K562 (cell line): ENCODE measurements around the gene ELK1. TPM values are rescaled to one million over a fixed set of nuclear protein-coding genes. Genes with fewer than 3 reads are reported as not detected.

ENCODE experiments used
- ATAC-seq: fragments of 200-7000 bp; cut with Tn5 transposase; 3 replicates; pipeline ENCODE4 v1.9.1; 2020; ENCODE audit warnings: moderate library complexity
- BruUV-seq: library from RNA; stranded (reverse); fragments of 400-500 nt; replicated peaks from 2 replicates; lab custom pipeline; 2021; lab: Mats Ljungman, UMichigan
- CTCF ChIA-PET: fragments of 300-600 bp; formaldehyde crosslinking; extraction: SDS; loops from one replicate; lab custom pipeline; 2021; ENCODE audit warnings: low intra/inter-chr PET ratio; lab: Yijun Ruan, JAX
- POLR2A ChIA-PET: fragments of 300-600, 350-650 bp; sonication (Branson Sonifier 250); formaldehyde crosslinking; extraction: SDS; loops from one replicate; lab custom pipeline; 2021; ENCODE audit warnings: antibody characterized with exemption, inconsistent platforms; lab: Yijun Ruan, JAX
- DNase-seq, 4 experiments: peaks; one replicate each; pipeline versions ENCODE4 v3.0.0 to v3.0.0-alpha.2; 2011 to 2018; ENCODE audit warnings: low spot score in 3 of 4, mixed read lengths in 3 of 4; ENCODE audit errors: extremely low read depth in 1 of 4
- FAIRE-seq: peaks from 2 replicates; lab custom pipeline; 2011; peaks lifted over from hg19 to GRCh38; lab: Jason Lieb, UNC
- H2AFZ ChIP-seq: 2 replicates; pipeline ENCODE4 v1.6.0; 2011; ENCODE audit warnings: low read depth, low read length, control low read depth, inconsistent platforms
- H3K27ac ChIP-seq: fragments of 200-600 bp; 3 replicates; pipeline ENCODE4 v1.8.0; 2011; ENCODE audit warnings: low read depth, mild to moderate bottlenecking, control low read depth, inconsistent platforms, low read length, moderate library complexity, mixed read lengths; ENCODE audit errors: extremely low read depth
- H3K27me3 ChIP-seq, 2 experiments: fragments of 300-600 bp in 1 of 2; 2 replicates in 1 of 2; 3 replicates in 1 of 2; pipeline versions ENCODE4 v1.6.0 to v1.8.0; 2011; ENCODE audit warnings: inconsistent platforms in 2 of 2, low read length in 2 of 2, mild to moderate bottlenecking in 1 of 2, mixed read lengths in 1 of 2, moderate library complexity in 1 of 2; ENCODE audit not compliant: control insufficient read depth in 2 of 2, insufficient read depth in 2 of 2
- H3K36me3 ChIP-seq: fragments of 300-600 bp; 3 replicates; pipeline ENCODE4 v1.8.0; 2011; ENCODE audit warnings: mild to moderate bottlenecking, low read length, inconsistent platforms; ENCODE audit not compliant: control insufficient read depth, insufficient read depth
- H3K4me1 ChIP-seq, 2 experiments: fragments of 200-600 bp in 1 of 2; replicated peaks in 1 of 2; 2 replicates in 1 of 2; 3 replicates in 1 of 2; pipeline versions ENCODE4 v1.5.1 to v1.8.0; 2011; ENCODE audit warnings: inconsistent platforms in 2 of 2, low read length in 2 of 2, mild to moderate bottlenecking in 1 of 2, mixed read lengths in 1 of 2, moderate library complexity in 1 of 2; ENCODE audit not compliant: control insufficient read depth in 2 of 2, insufficient read depth in 2 of 2
- H3K4me2 ChIP-seq: 2 replicates; pipeline ENCODE4 v1.6.1; 2011; ENCODE audit warnings: low read length, control low read depth, inconsistent platforms, mixed read lengths; ENCODE audit not compliant: insufficient read depth
- H3K4me3 ChIP-seq: fragments of 200-600 bp; sonication (generic), shearing (Covaris generic); 2 replicates; pipeline ENCODE4 v1.5.1; 2016; ENCODE audit warnings: control low read depth, inconsistent platforms
- H3K79me2 ChIP-seq: fragments of 200-600 bp; 3 replicates; pipeline ENCODE4 v1.8.0; 2011; ENCODE audit warnings: low read length, inconsistent platforms; ENCODE audit not compliant: control insufficient read depth, insufficient read depth
- H3K9ac ChIP-seq, 2 experiments: 2 replicates each; pipeline versions ENCODE4 v1.6.0 to v1.6.1; 2011; ENCODE audit warnings: low read depth in 2 of 2, low read length in 2 of 2, control low read depth in 1 of 2, inconsistent platforms in 1 of 2, mild to moderate bottlenecking in 1 of 2, mixed read lengths in 1 of 2; ENCODE audit not compliant: insufficient read depth in 1 of 2
- H3K9me1 ChIP-seq: one replicate; pipeline ENCODE4 v1.6.0; 2011; ENCODE audit warnings: inconsistent platforms, mild to moderate bottlenecking, low read length, moderate library complexity; ENCODE audit not compliant: control insufficient read depth, insufficient read depth
- H3K9me3 ChIP-seq: replicated peaks from 2 replicates; pipeline ENCODE4 v1.5.1; 2011; ENCODE audit warnings: low read depth, low read length, inconsistent platforms; ENCODE audit not compliant: control insufficient read depth, insufficient read depth
- H4K20me1 ChIP-seq: replicated peaks from 2 replicates; pipeline ENCODE4 v1.6.1; 2011; ENCODE audit warnings: low read length, inconsistent platforms, mixed read lengths; ENCODE audit not compliant: control insufficient read depth, insufficient read depth
- BHLHE40 ChIP-seq: IDR thresholded peaks from 2 replicates; pipeline ENCODE4 v1.6.1; 2011; ENCODE audit warnings: low read length, improper control_type of control experiment
- E4F1 ChIP-seq: fragments of 250-450 bp; sonication (Bioruptor Pico); IDR thresholded peaks from 2 replicates; pipeline ENCODE4 v1.5.0; 2021; ENCODE audit warnings: mild to moderate bottlenecking, borderline replicate concordance
- EGR1 ChIP-seq: fragments of 450-650 bp; conservative IDR thresholded peaks from 2 replicates; pipeline ENCODE4 v1.6.1; 2017; ENCODE audit warnings: mild to moderate bottlenecking
- MNT ChIP-seq, 2 experiments: fragments of 450-650 bp; conservative IDR thresholded peaks; 2 replicates each; pipeline ENCODE4 v1.6.1; 2017; ENCODE audit warnings: mild to moderate bottlenecking in 2 of 2, moderate library complexity in 2 of 2
- PHF8 ChIP-seq: fragments of 200-600 bp; sonication (generic); IDR thresholded peaks from 2 replicates; pipeline ENCODE4 v1.6.1; 2012; ENCODE audit warnings: mixed run types, mild to moderate bottlenecking, inconsistent platforms, low read length, moderate library complexity, borderline replicate concordance
- PRDM10 ChIP-seq: fragments of 450-650 bp; IDR thresholded peaks from 2 replicates; pipeline ENCODE4 v1.6.1; 2018; ENCODE audit not compliant: partially characterized antibody
- PRMT5 ChIP-seq: sonication (generic); formaldehyde crosslinking; IDR thresholded peaks from 2 replicates; pipeline ENCODE4 v1.5.0; 2020; ENCODE audit warnings: missing genetic modification reagents
- RBBP5 ChIP-seq: fragments of 200-600 bp; sonication (generic); IDR thresholded peaks from 2 replicates; pipeline ENCODE4 v1.6.1; 2012; ENCODE audit warnings: borderline replicate concordance, mild to moderate bottlenecking, low read length, control low read depth, inconsistent platforms; ENCODE audit not compliant: insufficient read depth, poor library complexity, severe bottlenecking
- ZEB2 ChIP-seq: fragments of 450-650 bp; IDR thresholded peaks from 2 replicates; pipeline ENCODE4 v1.6.1; 2016
- ZNF224 ChIP-seq: sonication (generic); formaldehyde crosslinking; IDR thresholded peaks from 2 replicates; pipeline ENCODE4 v1.8.0; 2022; ENCODE audit warnings: mild to moderate bottlenecking, missing genetic modification reagents
- ZNF766 ChIP-seq: fragments of 200-800 bp; sonication (Bioruptor generic); conservative IDR thresholded peaks from 2 replicates; pipeline ENCODE4 v1.6.1; 2016; ENCODE audit warnings: missing genetic modification characterization, missing compliant biosample characterization
- WGBS: fragments of 100-300 bp; shearing (Covaris generic); methylation state at CpG from one replicate; pipeline ENCODE4 v1.1.6; 2016; ENCODE audit warnings: low coverage, mixed read lengths; ENCODE audit not compliant: insufficient coverage; ENCODE audit errors: missing lambda C conversion rate; 5-methylcytosine and 5-hydroxymethylcytosine counted together
- in situ Hi-C: fragments of 300-500 bp; cut with MboI; formaldehyde crosslinking; loops from 4 replicates; pipeline ENCODE4 v1.15.0; 2018; ENCODE audit warnings: inconsistent platforms, mixed read lengths
- intact Hi-C: fragments of 100-400 bp; cut with micrococcal nuclease; formaldehyde crosslinking; loops from 2 replicates; pipeline ENCODE4 v1.14.2; 2022
- polyA plus RNA-seq, 8 experiments: library from polyadenylated mRNA; depleted of rRNA in 4 of 8; stranded (reverse) in 5 of 8; unstranded in 3 of 8; fragments of >200 nt; fragmentation: Nextera tagmentation in 2 of 8; fragmentation: Illumina TruSeq in 1 of 8; extraction: Ambion mirVana in 2 of 8; extraction: Trizol in 1 of 8; gene quantifications; 2 replicates each; pipeline versions ENCODE4 v1.2.1 to v1.2.3, GENCODE V29; 2011 to 2014; ENCODE audit warnings: inconsistent platforms in 1 of 8, missing spikeins in 1 of 8
- total RNA-seq, 7 experiments: library from RNA; depleted of rRNA in 6 of 7; stranded (reverse); fragments of >200 nt in 6 of 7; fragmentation: Illumina TruSeq in 2 of 7; extraction: Trizol in 2 of 7; gene quantifications; 2 replicates each; pipeline versions ENCODE4 v1.2.1 to v1.2.3, GENCODE V29; 2011 to 2021; ENCODE audit warnings: low replicate concordance in 1 of 7

Gene ELK1
- total and polyA plus RNA-seq, 9 of the 15 experiments (the other 6 are each of a cell fraction or from before 2014, with no cell fraction given) = 4.4 to 74.9 (median 26.5) TPM

GRCh38 chrX:47649781-47650163 is 591 bp downstream of the ELK1 start (continued):
- TF ChIP-seq E4F1 (CRISPR knock-in tag) = no peak
- no peak for TF ChIP-seq ZNF224
- no peak for TF ChIP-seq PRMT5

GRCh38 chrX:47649271-47649670 is 1.1 kb downstream of the ELK1 start:
- BruUV-seq = no TSS peak
- H3K27ac ChIP-seq = peak overlapping the region; percentile 88
- H3K9me1 ChIP-seq = peaks cover 5% of the 10 kb centered on the region
- ATAC-seq = no peak
- H4K20me1 ChIP-seq = no peaks in the 10 kb centered on the region
- no peak overlapping the region for H2AFZ ChIP-seq
- H3K9ac ChIP-seq = peak overlapping the region; percentile 73 to 88; a peak in 3 of 4 replicates
- in situ Hi-C loops (no loop called here), intact Hi-C loops (loop anchor here (5.0 kb wide), 1 partner anchor 87 kb away; the partner anchor contains the start of gene ARAF)
- ChIA-PET POLR2A (no interaction called here), CTCF (no interaction called here)
- H3K4me1 ChIP-seq = peaks cover 21 to 29% of the 10 kb centered on the region in 2 experiments; a peak in 4 of 5 replicates
- TF ChIP-seq EGR1 (peak; percentile 57), MNT (conservative IDR thresholded peaks at IDR 0.05) (no peak), ZEB2 (no peak), PHF8 (no peak), BHLHE40 (peak; percentile 11; the same call in 1 of the 2 replicates), ZNF766 (CRISPR knock-in tag) (no peak), PRDM10 (peak; percentile 60), RBBP5 (peak; percentile 14)
- peaks cover 54% of the 10 kb centered on the region for H3K79me2 ChIP-seq
- no peaks in the 10 kb centered on the region for H3K9me3 ChIP-seq
- 12% methylated on average over 5 of the region's 8 CpGs for WGBS
- H3K4me2 ChIP-seq = peak overlapping the region; percentile 93
- peaks cover 69% of the 10 kb centered on the region; the same call in 2 of the 3 replicates for H3K36me3 ChIP-seq
- DNase-seq = peak in 2 of 4 experiments; percentile 26 to 31
- no peaks in the 10 kb centered on the region for H3K27me3 ChIP-seq
- FAIRE-seq = no peak
- H3K4me3 ChIP-seq = peak overlapping the region; percentile 85
